H1 (cell line): ENCODE results near the gene CNTNAP1. TPM values are rescaled to one million over a fixed set of nuclear protein-coding genes. Genes with fewer than 3 reads are reported as not detected.

ENCODE experiments used
- microRNA-seq, 2 experiments: library from miRNA; unstranded; fragments of <30 nt; microRNA quantifications; one replicate each; pipeline versions ENCODE4 to v1.2.0, GENCODE V29; 2016 to 2020; ENCODE audit warnings: borderline microRNAs expressed in 2 of 2, borderline number of aligned reads in 2 of 2, borderline replicate concordance in 1 of 2
- polyA plus RNA-seq, 7 experiments: library from polyadenylated mRNA; depleted of rRNA in 3 of 7; stranded (reverse) in 5 of 7; unstranded in 2 of 7; fragments of >200 nt in 5 of 7; fragments of 200-250 nt in 2 of 7; gene quantifications; 1 replicate in 5 of 7; 2 replicates in 1 of 7; 4 replicates in 1 of 7; pipeline versions ENCODE4 v1.2.1 to v1.2.3, GENCODE V29; 2011 to 2013; ENCODE audit warnings: missing spikeins in 2 of 7, mixed read lengths in 2 of 7
- small RNA-seq: library from polyadenylated mRNA; stranded (forward); fragments of <200 nt; extraction: miRNeasy Mini kit (QIAGEN cat#:217004); gene quantifications from one replicate; pipeline ENCODE3, GENCODE V24; 2013; ENCODE audit not compliant: insufficient read depth
- total RNA-seq: library from RNA; stranded (reverse); fragmentation: NEBNext Ultra II Directional; extraction: Animal tissue kit (Norgen Biotek cat#: 25700); gene quantifications from 2 replicates; pipeline ENCODE4 v1.2.1, GENCODE V29; 2021

CNTNAP1 gene
- total and polyA plus RNA-seq, 2 of the 8 experiments (the other 6 are each of a cell fraction or from before 2014, with no cell fraction given) = 4.7 to 10.0 TPM

Small RNA genes lying within 50 kb of the gene (microRNA-seq; reads per million reads assigned to microRNA genes)
- 0 to 0.23 reads per million in 2 experiments for gene MIR6780A

Small RNA genes lying within 50 kb of the gene (small RNA-seq; reads per million reads assigned to genes)
- not detected for gene MIR6780A

Other genes starting within 250 kb of the CNTNAP1 start
- gene ATP6V0A1, start 223.7 kb upstream of the CNTNAP1 start, total RNA-seq = 55.3 and 57.3 TPM in 2 replicates
- gene ATP6V0A1, start 223.7 kb upstream of the CNTNAP1 start, polyA plus RNA-seq (2011; rRNA removed) = 63.4 and 77.4 TPM in 2 replicates
- gene NAGLU, start 146.3 kb upstream of the CNTNAP1 start, total RNA-seq = 19.4 and 21.3 TPM in 2 replicates
- gene NAGLU, start 146.3 kb upstream of the CNTNAP1 start, polyA plus RNA-seq (2011; rRNA removed) = 21.6 and 34.5 TPM in 2 replicates
- gene HSD17B1, start 129.6 kb upstream of the CNTNAP1 start, total RNA-seq = 0.88 and 1.1 TPM in 2 replicates
- 1.0 and 1.8 TPM in 2 replicates for gene HSD17B1, start 129.6 kb upstream of the CNTNAP1 start, polyA plus RNA-seq (2011; rRNA removed)
- gene COASY, start 120.4 kb upstream of the CNTNAP1 start, total RNA-seq = 100 and 109 TPM in 2 replicates
- 64.5 and 110 TPM in 2 replicates for gene COASY, start 120.4 kb upstream of the CNTNAP1 start, polyA plus RNA-seq (2011; rRNA removed)
- 27.5 and 34.2 TPM in 2 replicates for gene MLX, start 115.4 kb upstream of the CNTNAP1 start, total RNA-seq
- gene MLX, start 115.4 kb upstream of the CNTNAP1 start, polyA plus RNA-seq (2011; rRNA removed) = 25.4 and 27.0 TPM in 2 replicates
- gene PSMC3IP, start 104.8 kb upstream of the CNTNAP1 start, total RNA-seq = 21.9 and 22.7 TPM in 2 replicates
- gene PSMC3IP, start 104.8 kb upstream of the CNTNAP1 start, polyA plus RNA-seq (2011; rRNA removed) = 9.5 and 11.5 TPM in 2 replicates
- gene RETREG3, start 73.2 kb upstream of the CNTNAP1 start, total RNA-seq = 39.6 and 42.6 TPM in 2 replicates
- 23.7 and 27.0 TPM in 2 replicates for gene RETREG3, start 73.2 kb upstream of the CNTNAP1 start, polyA plus RNA-seq (2011; rRNA removed)
- gene TUBG1, start 72.8 kb upstream of the CNTNAP1 start, total RNA-seq = 107 and 109 TPM in 2 replicates
- 208 and 276 TPM in 2 replicates for gene TUBG1, start 72.8 kb upstream of the CNTNAP1 start, polyA plus RNA-seq (2011; rRNA removed)
- 13.0 and 14.8 TPM in 2 replicates for gene TUBG2, start 23.2 kb upstream of the CNTNAP1 start, total RNA-seq
- gene TUBG2, start 23.2 kb upstream of the CNTNAP1 start, polyA plus RNA-seq (2011; rRNA removed) = 16.6 and 31.2 TPM in 2 replicates
- gene PLEKHH3, start 5.5 kb upstream of the CNTNAP1 start, total RNA-seq = 11.1 and 13.7 TPM in 2 replicates
- gene PLEKHH3, start 5.5 kb upstream of the CNTNAP1 start, polyA plus RNA-seq (2011; rRNA removed) = 13.5 and 23.7 TPM in 2 replicates
- 0.75 and 1.1 TPM in 2 replicates for gene CCR10, start 688 bp upstream of the CNTNAP1 start, total RNA-seq
- gene CCR10, start 688 bp upstream of the CNTNAP1 start, polyA plus RNA-seq (2011; rRNA removed) = 4.0 and 5.7 TPM in 2 replicates
- 18.5 and 20.8 TPM in 2 replicates for gene EZH1, start 62.5 kb downstream of the CNTNAP1 start, total RNA-seq
- gene EZH1, start 62.5 kb downstream of the CNTNAP1 start, polyA plus RNA-seq (2011; rRNA removed) = 17.4 and 22.9 TPM in 2 replicates
- 12.0 and 13.4 TPM in 2 replicates for gene RAMP2, start 78.7 kb downstream of the CNTNAP1 start, total RNA-seq
- 41.5 and 41.7 TPM in 2 replicates for gene RAMP2, start 78.7 kb downstream of the CNTNAP1 start, polyA plus RNA-seq (2011; rRNA removed)
- gene VPS25, start 90.9 kb downstream of the CNTNAP1 start, total RNA-seq = 83.9 and 88.2 TPM in 2 replicates
- gene VPS25, start 90.9 kb downstream of the CNTNAP1 start, polyA plus RNA-seq (2011; rRNA removed) = 150 and 188 TPM in 2 replicates
- gene WNK4, start 98.1 kb downstream of the CNTNAP1 start, total RNA-seq = 1.2 and 1.7 TPM in 2 replicates
- gene WNK4, start 98.1 kb downstream of the CNTNAP1 start, polyA plus RNA-seq (2011; rRNA removed) = 0.21 and 0.86 TPM in 2 replicates
- 68.4 and 71.2 TPM in 2 replicates for gene COA3, start 116.2 kb downstream of the CNTNAP1 start, total RNA-seq
- gene COA3, start 116.2 kb downstream of the CNTNAP1 start, polyA plus RNA-seq (2011; rRNA removed) = 137 and 143 TPM in 2 replicates
- gene CNTD1, start 116.3 kb downstream of the CNTNAP1 start, total RNA-seq = not detected in 2 replicates
- gene CNTD1, start 116.3 kb downstream of the CNTNAP1 start, polyA plus RNA-seq (2011; rRNA removed) = 0.08 TPM in 1 of 2 replicates, not detected in the other
- 55.4 and 64.2 TPM in 2 replicates for gene BECN1, start 141.8 kb downstream of the CNTNAP1 start, total RNA-seq
- 31.5 and 38.8 TPM in 2 replicates for gene BECN1, start 141.8 kb downstream of the CNTNAP1 start, polyA plus RNA-seq (2011; rRNA removed)
- 223 and 224 TPM in 2 replicates for gene PSME3, start 150.9 kb downstream of the CNTNAP1 start, total RNA-seq
- 109 and 149 TPM in 2 replicates for gene PSME3, start 150.9 kb downstream of the CNTNAP1 start, polyA plus RNA-seq (2011; rRNA removed)
- 4.0 and 4.2 TPM in 2 replicates for gene AOC2, start 162.0 kb downstream of the CNTNAP1 start, total RNA-seq
- 4.7 and 7.2 TPM in 2 replicates for gene AOC2, start 162.0 kb downstream of the CNTNAP1 start, polyA plus RNA-seq (2011; rRNA removed)
- gene AOC3, start 168.7 kb downstream of the CNTNAP1 start, total RNA-seq = 2.1 and 2.7 TPM in 2 replicates
- 2.5 and 4.1 TPM in 2 replicates for gene AOC3, start 168.7 kb downstream of the CNTNAP1 start, polyA plus RNA-seq (2011; rRNA removed)
- not detected in 2 replicates for gene G6PC1, start 218.3 kb downstream of the CNTNAP1 start, total RNA-seq
- gene G6PC1, start 218.3 kb downstream of the CNTNAP1 start, polyA plus RNA-seq (2011; rRNA removed) = 0.02 TPM in 1 of 2 replicates, not detected in the other